Mesendoderm (in vitro differentiated cells): ENCODE measurements around the gene PALLD.

Source experiments
- DNase-seq: peaks from one replicate; pipeline ENCODE4 v3.0.0; 2013
- H2AK5ac ChIP-seq: 2 replicates; pipeline ENCODE4 v1.6.1; 2013; ENCODE audit warnings: low read length, inconsistent platforms
- H2BK120ac ChIP-seq: 2 replicates; pipeline ENCODE4 v1.6.1; 2013; ENCODE audit warnings: low read depth, mild to moderate bottlenecking, low read length, moderate library complexity, mixed read lengths
- H2BK15ac ChIP-seq: replicated peaks from 2 replicates; pipeline ENCODE4 v1.6.1; 2013; ENCODE audit warnings: low read depth, mild to moderate bottlenecking, moderate library complexity
- H2BK5ac ChIP-seq: 2 replicates; pipeline ENCODE4 v1.6.1; 2013; ENCODE audit warnings: low read length, inconsistent platforms
- H3K18ac ChIP-seq: 2 replicates; pipeline ENCODE4 v1.6.1; 2013; ENCODE audit warnings: mild to moderate bottlenecking, low read length, mixed read lengths
- H3K23ac ChIP-seq: one replicate; pipeline ENCODE4 v1.6.1; 2013; ENCODE audit warnings: low read length
- H3K27ac ChIP-seq: 2 replicates; pipeline ENCODE4 v1.5.1; 2013; ENCODE audit warnings: low read depth, mild to moderate bottlenecking, inconsistent platforms, low read length, moderate library complexity
- H3K27me3 ChIP-seq: 2 replicates; pipeline ENCODE4 v1.6.1; 2013; ENCODE audit warnings: low read length, control low read depth, mild to moderate bottlenecking, inconsistent platforms; ENCODE audit not compliant: insufficient read depth, poor library complexity
- H3K36me3 ChIP-seq: 2 replicates; pipeline ENCODE4 v1.6.1; 2013; ENCODE audit warnings: low read length, inconsistent platforms; ENCODE audit not compliant: control insufficient read depth, insufficient read depth
- H3K4ac ChIP-seq: one replicate; pipeline ENCODE4 v1.6.1; 2013; ENCODE audit warnings: low read depth, mild to moderate bottlenecking, low read length, moderate library complexity
- H3K4me1 ChIP-seq: 2 replicates; pipeline ENCODE4 v1.6.1; 2013; ENCODE audit warnings: low read depth, low read length, inconsistent platforms; ENCODE audit not compliant: control insufficient read depth
- H3K4me2 ChIP-seq: 2 replicates; pipeline ENCODE4 v1.6.1; 2013; ENCODE audit warnings: low read length
- H3K4me3 ChIP-seq: 2 replicates; pipeline ENCODE4 v1.5.1; 2013; ENCODE audit warnings: mild to moderate bottlenecking, low read length
- H3K56ac ChIP-seq: one replicate; pipeline ENCODE4 v1.6.1; 2013; ENCODE audit warnings: low read length
- H3K79me1 ChIP-seq: 2 replicates; pipeline ENCODE4 v1.6.1; 2013; ENCODE audit warnings: low read length, inconsistent platforms
- H3K79me2 ChIP-seq: 2 replicates; pipeline ENCODE4 v1.6.1; 2013; ENCODE audit warnings: mild to moderate bottlenecking, low read length; ENCODE audit not compliant: control insufficient read depth, insufficient read depth
- H3K9ac ChIP-seq: 2 replicates; pipeline ENCODE4 v1.6.1; 2013; ENCODE audit warnings: low read length, inconsistent platforms
- H4K5ac ChIP-seq: one replicate; pipeline ENCODE4 v1.6.1; 2013; ENCODE audit warnings: low read length
- H4K8ac ChIP-seq: one replicate; pipeline ENCODE4 v1.6.1; 2013; ENCODE audit warnings: low read depth, mild to moderate bottlenecking, control low read depth, low read length, moderate library complexity
- WGBS: extraction: QIAGEN DNeasy Blood & Tissue Kit; methylation state at CpG from one replicate; pipeline ENCODE4 v1.1.7; 2013; ENCODE audit warnings: low lambda C conversion rate, missing lambda C conversion rate; ENCODE audit not compliant: insufficient coverage; ENCODE audit errors: extremely low coverage; 5-methylcytosine and 5-hydroxymethylcytosine counted together

PALLD gene

GRCh38 chr4:168787801-168788595 is 291.1 kb downstream of the PALLD start:
- no peak overlapping the region for H3K4me3 ChIP-seq
- H3K18ac ChIP-seq, result no peak overlapping the region
- no peak overlapping the region for H3K9ac ChIP-seq
- no peaks in the 10 kb centered on the region for H3K79me1 ChIP-seq
- H3K23ac ChIP-seq, result no peak overlapping the region
- H3K4me1 ChIP-seq, result no peaks in the 10 kb centered on the region
- no peaks in the 10 kb centered on the region for H3K27me3 ChIP-seq
- H3K4ac ChIP-seq, result no peak overlapping the region
- no peak overlapping the region for H2BK15ac ChIP-seq
- H2BK120ac ChIP-seq, result no peak overlapping the region
- H2BK5ac ChIP-seq, result no peak overlapping the region
- peak overlapping the region; percentile 18 for H2AK5ac ChIP-seq
- no peaks in the 10 kb centered on the region for H3K36me3 ChIP-seq
- no peak for DNase-seq
- WGBS, result no CpG with 5 or more reads among the region's 10 CpGs
- no peak overlapping the region for H3K4me2 ChIP-seq
- no peak overlapping the region for H3K56ac ChIP-seq
- no peak overlapping the region for H4K8ac ChIP-seq
- no peak overlapping the region for H3K27ac ChIP-seq
- no peaks in the 10 kb centered on the region for H3K79me2 ChIP-seq
- H4K5ac ChIP-seq, result no peak overlapping the region

DNA sequence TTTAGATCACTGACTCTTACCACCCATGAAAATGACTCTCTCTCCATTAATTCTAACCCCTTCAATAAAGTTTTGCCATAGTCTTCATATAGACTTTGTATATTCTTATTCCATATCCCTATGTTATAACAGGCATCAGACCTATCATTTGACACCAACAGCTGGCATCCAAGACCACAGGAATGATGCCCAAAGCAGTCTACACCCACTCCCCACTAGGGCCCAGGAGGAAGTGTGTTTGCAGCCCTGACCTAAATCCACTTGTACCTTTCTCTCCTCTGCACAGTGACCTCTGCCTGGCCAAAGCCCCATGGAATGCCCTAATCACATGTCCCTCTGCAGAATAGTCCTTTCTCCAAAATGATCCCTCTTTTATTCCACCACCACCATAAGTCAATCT is 294.0 kb downstream of the PALLD start:
- no peak for DNase-seq
- Histone ChIP-seq H3K4me2 (no peak overlapping the region), H4K5ac (no peak overlapping the region), H3K23ac (no peak overlapping the region), H4K8ac (no peak overlapping the region), H2BK120ac (no peak overlapping the region), H3K4me3 (no peak overlapping the region), H3K27ac (no peak overlapping the region), H3K27me3 (no peaks in the 10 kb centered on the region), H3K79me1 (no peaks in the 10 kb centered on the region), H3K4me1 (no peaks in the 10 kb centered on the region), H3K18ac (no peak overlapping the region), H3K79me2 (no peaks in the 10 kb centered on the region), H2AK5ac (no peak overlapping the region), H3K9ac (no peak overlapping the region), H3K56ac (no peak overlapping the region), H3K4ac (no peak overlapping the region), H2BK5ac (peak overlapping the region; percentile 20), H3K36me3 (no peaks in the 10 kb centered on the region), H2BK15ac (no peak overlapping the region)

GRCh38 chr4:168791376-168791775 is 294.5 kb downstream of the PALLD start:
- H4K8ac ChIP-seq, result no peak overlapping the region
- WGBS, result no CpG with 5 or more reads among the region's 5 CpGs
- H3K18ac ChIP-seq, result no peak overlapping the region
- H3K56ac ChIP-seq, result no peak overlapping the region
- DNase-seq, result peak; percentile 90
- H3K9ac ChIP-seq, result no peak overlapping the region
- no peak overlapping the region for H3K27ac ChIP-seq
- no peak overlapping the region for H2BK15ac ChIP-seq
- no peak overlapping the region for H3K23ac ChIP-seq
- H3K36me3 ChIP-seq, result no peaks in the 10 kb centered on the region
- H2BK120ac ChIP-seq, result no peak overlapping the region
- no peak overlapping the region for H3K4ac ChIP-seq
- H3K4me3 ChIP-seq, result no peak overlapping the region
- no peaks in the 10 kb centered on the region for H3K27me3 ChIP-seq
- H3K4me1 ChIP-seq, result no peaks in the 10 kb centered on the region
- H4K5ac ChIP-seq, result no peak overlapping the region
- no peaks in the 10 kb centered on the region for H3K79me1 ChIP-seq
- no peak overlapping the region for H2AK5ac ChIP-seq
- H2BK5ac ChIP-seq, result no peak overlapping the region
- no peaks in the 10 kb centered on the region for H3K79me2 ChIP-seq
- H3K4me2 ChIP-seq, result no peak overlapping the region

DNA sequence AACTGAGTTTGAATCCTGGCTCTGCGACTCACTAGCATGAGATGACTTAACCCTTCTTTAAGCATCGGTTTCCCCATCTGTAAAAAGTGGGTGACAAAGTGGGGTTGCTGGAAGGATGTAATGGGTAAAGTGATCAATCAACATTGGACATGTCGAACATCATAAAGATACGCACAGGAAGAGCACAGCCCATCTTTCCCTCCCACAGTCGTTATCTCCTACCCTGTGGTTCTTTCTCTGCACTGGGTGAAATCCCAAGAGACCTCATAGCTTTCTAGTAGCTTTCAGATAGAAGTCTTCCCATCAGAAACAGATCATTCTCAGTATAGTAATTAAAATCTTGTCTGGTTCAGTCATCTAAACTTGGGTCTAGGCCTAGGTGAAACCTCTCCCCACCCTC is 296.7 kb downstream of the PALLD start:
- H3K27ac ChIP-seq, result no peak overlapping the region

DNA sequence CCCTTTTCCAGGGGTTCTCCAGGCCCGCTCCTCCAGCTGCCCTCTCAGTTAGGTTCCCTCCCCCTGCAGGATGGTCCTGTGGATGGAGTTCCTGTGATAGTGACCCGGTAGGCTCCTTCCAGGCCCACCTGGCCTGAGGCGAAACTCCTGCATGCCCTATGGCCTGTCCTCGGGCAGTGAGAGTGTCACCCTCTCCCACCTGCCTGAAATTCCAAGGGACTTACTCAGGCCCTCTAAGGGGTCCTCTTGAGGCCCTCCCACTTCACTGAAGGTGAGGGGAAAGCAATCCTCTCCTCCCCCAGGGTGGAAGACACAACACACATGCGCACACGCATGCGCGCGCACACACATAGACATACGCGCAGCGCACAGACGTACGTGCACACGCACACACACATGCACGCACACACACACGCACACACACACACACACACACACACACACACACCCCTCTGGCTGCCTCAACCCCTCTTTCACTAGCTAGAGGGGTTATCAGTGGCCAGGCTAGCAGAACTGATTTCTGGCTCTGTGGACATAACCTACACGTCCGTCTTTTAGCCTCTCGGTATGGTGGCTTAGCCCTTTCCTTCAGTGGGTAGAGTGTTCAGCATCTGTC is 297.3 kb downstream of the PALLD start:
- no peak overlapping the region for H3K56ac ChIP-seq

More for the DNA sequence above, 296.7 kb downstream of the PALLD start:
- peaks cover 2% of the 10 kb centered on the region for H3K4me1 ChIP-seq
- DNase-seq, result no peak
- no peaks in the 10 kb centered on the region for H3K27me3 ChIP-seq
- H3K23ac ChIP-seq, result no peak overlapping the region
- no peaks in the 10 kb centered on the region for H3K79me2 ChIP-seq
- no peaks in the 10 kb centered on the region for H3K79me1 ChIP-seq
- no peak overlapping the region for H2BK15ac ChIP-seq
- no peak overlapping the region for H3K18ac ChIP-seq
- no peak overlapping the region for H4K5ac ChIP-seq
- H2AK5ac ChIP-seq, result no peak overlapping the region
- no peak overlapping the region for H3K56ac ChIP-seq
- no peak overlapping the region for H2BK5ac ChIP-seq
- H3K36me3 ChIP-seq, result no peaks in the 10 kb centered on the region
- no peak overlapping the region for H3K4me2 ChIP-seq
- no peak overlapping the region for H3K4me3 ChIP-seq
- H2BK120ac ChIP-seq, result no peak overlapping the region
- H4K8ac ChIP-seq, result no peak overlapping the region
- no peak overlapping the region for H3K4ac ChIP-seq
- no peak overlapping the region for H3K9ac ChIP-seq
- WGBS, result no CpG with 5 or more reads among the region's 5 CpGs

More for the DNA sequence above, 297.3 kb downstream of the PALLD start:
- Histone ChIP-seq H3K27me3 (no peaks in the 10 kb centered on the region), H3K4ac (no peak overlapping the region), H2BK15ac (no peak overlapping the region), H3K23ac (no peak overlapping the region), H3K79me2 (no peaks in the 10 kb centered on the region), H3K27ac (no peak overlapping the region), H3K18ac (no peak overlapping the region), H2BK5ac (no peak overlapping the region), H2BK120ac (no peak overlapping the region), H4K8ac (no peak overlapping the region), H3K9ac (no peak overlapping the region), H3K4me1 (peaks cover 2% of the 10 kb centered on the region), H2AK5ac (no peak overlapping the region), H3K79me1 (no peaks in the 10 kb centered on the region), H3K36me3 (no peaks in the 10 kb centered on the region), H3K4me3 (no peak overlapping the region), H3K4me2 (no peak overlapping the region), H4K5ac (no peak overlapping the region)
- peak; percentile 46 for DNase-seq
- no CpG with 5 or more reads among the region's 20 CpGs for WGBS
